Measurements from ENCODE around the gene HIP1.
"Not testable (repeated sequence)": the region's sequence is repeated elsewhere in the genome, so short reads cannot be mapped to it uniquely, and the experiment has no call there.

The HIP1 gene

GRCh38 chr7:75712517-75713361 is 26.0 kb downstream of the HIP1 start:
- no peak for DNase-seq (ENCODE audit: low spot score)

GRCh38 chr7:75711656-75712514 is 26.9 kb downstream of the HIP1 start:
- peak; percentile 30 for DNase-seq (ENCODE audit: low spot score)

- DNase-seq (ENCODE audit: low spot score) = no peak
These were observed 27.7 kb downstream of the HIP1 start for GRCh38 chr7:75711076-75711475.

- DNase-seq (ENCODE audit: low spot score) = no peak
These were observed 33.8 kb downstream of the HIP1 start for GRCh38 chr7:75704928-75705327.

- no peak for DNase-seq (ENCODE audit: low spot score)
These were observed 36.2 kb downstream of the HIP1 start for GRCh38 chr7:75702515-75702914.

- no peak for DNase-seq (ENCODE audit: low spot score)
These were observed 38.7 kb downstream of the HIP1 start for GRCh38 chr7:75699993-75700392.

GRCh38 chr7:75698358-75698757 is 40.4 kb downstream of the HIP1 start:
- no peak for DNase-seq (ENCODE audit: low spot score)

GRCh38 chr7:75696263-75697037 is 42.3 kb downstream of the HIP1 start:
- DNase-seq (ENCODE audit: low spot score) = no peak

GRCh38 chr7:75694638-75695399 is 43.9 kb downstream of the HIP1 start:
- DNase-seq (ENCODE audit: low spot score) = no peak

GRCh38 chr7:75693668-75694067 is 45.1 kb downstream of the HIP1 start:
- DNase-seq (ENCODE audit: low spot score) = not testable (repeated sequence)

- DNase-seq (ENCODE audit: low spot score) = no peak
These were observed 46.8 kb downstream of the HIP1 start for GRCh38 chr7:75691793-75692543.

- no peak for DNase-seq (ENCODE audit: low spot score)
These were observed 48.6 kb downstream of the HIP1 start for GRCh38 chr7:75690121-75690523.

- DNase-seq (ENCODE audit: low spot score) = no peak
These were observed 49.3 kb downstream of the HIP1 start for GRCh38 chr7:75689246-75690099.

GRCh38 chr7:75688200-75689136 is 50.3 kb downstream of the HIP1 start:
- peak; percentile 44 for DNase-seq (ENCODE audit: low spot score)

- DNase-seq (ENCODE audit: low spot score) = no peak
These were observed 51.3 kb downstream of the HIP1 start for GRCh38 chr7:75687246-75688088.

- no peak for DNase-seq (ENCODE audit: low spot score)
These were observed 52.2 kb downstream of the HIP1 start for GRCh38 chr7:75686551-75686950.

- DNase-seq (ENCODE audit: low spot score) = not testable (repeated sequence)
These were observed 56.7 kb downstream of the HIP1 start for GRCh38 chr7:75682052-75682451.

- no peak for DNase-seq (ENCODE audit: low spot score)
These were observed 59.7 kb downstream of the HIP1 start for GRCh38 chr7:75679060-75679459.

All from germinal center (tissue), 1 donor.